Astrocyte of the cerebellum (primary cell): ENCODE results near the gene CTRL.
"Not testable (repeated sequence)": the region's sequence is repeated elsewhere in the genome, so short reads cannot be mapped to it uniquely, and the experiment has no call there.

Experiments used
- DNase-seq: peaks from one replicate; pipeline ENCODE4 v3.0.0-alpha.2; 2011; ENCODE audit warnings: low read depth
- H3K4me3 ChIP-seq: 2 replicates; pipeline ENCODE4 v1.5.1; 2011; ENCODE audit warnings: mild to moderate bottlenecking, low read depth, low read length, moderate library complexity
- in situ Hi-C: cut with HindIII; loops from 2 replicates; pipeline ENCODE4 v1.10.0; 2017; ENCODE audit warnings: low sequenced_read_pairs
- TF ChIP-seq, protein P1 (sequence below): IDR thresholded peaks from 2 replicates; pipeline ENCODE4 v1.5.1; 2012; ENCODE audit warnings: low read length, low read depth, moderate library complexity, mild to moderate bottlenecking; ENCODE audit errors: missing control alignments

CTRL gene

DNA sequence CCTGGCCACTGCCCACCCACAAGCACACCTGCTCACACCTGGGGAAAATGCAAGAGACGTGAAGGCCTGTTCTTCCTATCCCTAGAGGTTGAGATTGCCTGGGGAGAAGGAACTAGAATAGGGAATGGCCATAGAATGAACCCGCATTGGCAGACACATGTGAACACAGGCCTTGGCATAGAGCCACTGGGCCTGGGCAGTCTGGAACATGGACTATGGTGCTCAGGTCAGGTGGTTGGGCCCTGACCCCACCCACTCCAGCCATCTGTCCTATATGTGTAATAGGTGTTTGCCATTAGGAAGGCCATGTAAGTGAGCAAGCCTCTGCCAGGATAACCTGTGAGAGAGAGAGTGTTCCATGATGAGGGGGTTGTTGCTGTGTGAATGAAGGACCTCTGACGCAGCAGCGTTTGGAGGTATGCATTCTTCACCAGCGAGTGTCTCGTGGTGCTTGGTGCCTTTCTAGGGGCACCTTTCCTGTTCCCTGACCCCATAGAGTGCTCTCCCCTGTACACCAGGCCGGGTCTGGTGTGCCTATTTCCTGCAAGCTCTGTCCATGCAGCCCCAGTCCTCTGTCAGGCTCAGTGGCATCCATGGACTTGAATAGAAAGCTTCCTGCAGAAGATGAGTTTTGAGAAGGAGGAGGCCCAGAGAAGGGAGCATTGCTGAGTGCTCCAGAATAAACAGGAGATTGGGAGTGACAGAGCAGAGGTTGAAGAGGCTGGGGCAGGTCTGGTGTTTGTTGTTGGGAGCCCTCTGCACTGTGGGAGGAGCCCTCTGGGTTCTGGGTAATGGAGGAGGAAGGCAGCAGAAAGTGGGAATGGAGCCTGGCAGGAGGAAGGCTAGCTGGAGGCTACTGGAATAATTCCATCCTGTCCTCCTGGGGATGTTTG is 15.6 kb downstream of the CTRL start:
- DNase-seq: no peak
- H3K4me3 ChIP-seq: no peak overlapping the region
- in situ Hi-C loops: loop anchor here (25.0 kb wide), 1 partner anchor 96 kb away; the partner anchor contains the start of genes DDX28, DPEP2NB and DUS2
- TF ChIP-seq, protein P1, sequence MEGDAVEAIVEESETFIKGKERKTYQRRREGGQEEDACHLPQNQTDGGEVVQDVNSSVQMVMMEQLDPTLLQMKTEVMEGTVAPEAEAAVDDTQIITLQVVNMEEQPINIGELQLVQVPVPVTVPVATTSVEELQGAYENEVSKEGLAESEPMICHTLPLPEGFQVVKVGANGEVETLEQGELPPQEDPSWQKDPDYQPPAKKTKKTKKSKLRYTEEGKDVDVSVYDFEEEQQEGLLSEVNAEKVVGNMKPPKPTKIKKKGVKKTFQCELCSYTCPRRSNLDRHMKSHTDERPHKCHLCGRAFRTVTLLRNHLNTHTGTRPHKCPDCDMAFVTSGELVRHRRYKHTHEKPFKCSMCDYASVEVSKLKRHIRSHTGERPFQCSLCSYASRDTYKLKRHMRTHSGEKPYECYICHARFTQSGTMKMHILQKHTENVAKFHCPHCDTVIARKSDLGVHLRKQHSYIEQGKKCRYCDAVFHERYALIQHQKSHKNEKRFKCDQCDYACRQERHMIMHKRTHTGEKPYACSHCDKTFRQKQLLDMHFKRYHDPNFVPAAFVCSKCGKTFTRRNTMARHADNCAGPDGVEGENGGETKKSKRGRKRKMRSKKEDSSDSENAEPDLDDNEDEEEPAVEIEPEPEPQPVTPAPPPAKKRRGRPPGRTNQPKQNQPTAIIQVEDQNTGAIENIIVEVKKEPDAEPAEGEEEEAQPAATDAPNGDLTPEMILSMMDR: no peak

DNA sequence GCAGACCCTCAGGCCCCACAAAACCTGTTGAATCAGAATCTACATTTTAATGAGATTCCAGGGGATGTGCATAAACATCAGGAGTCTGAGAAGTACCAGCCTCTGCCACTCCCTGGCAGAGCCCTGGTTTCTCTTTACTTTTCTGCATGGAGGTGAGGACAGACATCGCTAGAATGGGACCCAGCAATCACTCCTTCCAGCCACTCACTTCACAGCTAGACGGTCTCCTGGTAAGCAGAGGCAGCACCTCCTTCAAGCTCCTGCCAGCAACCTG is 16.2 kb downstream of the CTRL start:
- in situ Hi-C loops: loop anchor here (25.0 kb wide), 1 partner anchor 97 kb away; the partner anchor contains the start of genes DDX28, DPEP2NB and DUS2
- H3K4me3 ChIP-seq, DNase-seq: not testable (repeated sequence)

DNA sequence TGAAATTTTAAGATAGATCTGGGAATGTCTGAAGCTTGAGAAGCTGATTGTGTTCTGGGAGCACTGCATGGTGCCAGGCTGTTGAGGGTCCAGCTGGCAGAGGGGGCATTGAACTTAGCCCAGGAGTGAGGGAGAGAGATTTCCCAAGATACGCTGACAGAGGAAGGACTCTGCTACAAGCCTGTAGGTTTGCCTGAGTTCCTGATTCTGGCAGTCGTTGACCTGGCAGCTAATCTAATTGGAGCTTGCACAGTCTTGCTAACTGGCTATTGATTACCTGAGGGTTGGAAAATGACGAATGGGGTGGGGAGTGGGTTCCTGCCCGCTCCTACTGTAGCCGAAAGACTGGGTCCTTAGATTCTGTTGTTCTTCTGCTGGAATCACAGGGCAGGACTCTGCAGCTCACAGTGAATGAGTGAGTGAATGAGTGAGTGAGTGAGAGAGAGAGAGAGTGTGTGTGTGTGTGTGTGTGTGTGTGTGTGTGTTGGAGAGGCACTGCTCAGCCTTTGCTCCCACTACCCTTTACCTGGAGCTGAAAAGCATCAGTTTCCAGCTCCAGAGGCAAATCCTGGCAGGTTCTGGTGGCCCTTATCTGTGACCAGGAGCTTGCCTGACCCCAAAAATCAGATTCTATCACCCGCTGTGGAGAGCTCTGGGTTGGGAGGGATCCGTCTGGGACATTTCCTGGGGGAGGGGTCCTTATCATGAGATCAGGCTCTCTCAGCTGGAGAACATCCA is 16.7 kb downstream of the CTRL start:
- no peak for DNase-seq
- TF ChIP-seq, protein P1: no peak
- in situ Hi-C loops: loop anchor here (5.0 to 25.0 kb wide), 2 partner anchors 93 to 97 kb away; partner anchors contain the start of genes DDX28, DPEP2NB and DUS2
- H3K4me3 ChIP-seq: no peak overlapping the region

DNA sequence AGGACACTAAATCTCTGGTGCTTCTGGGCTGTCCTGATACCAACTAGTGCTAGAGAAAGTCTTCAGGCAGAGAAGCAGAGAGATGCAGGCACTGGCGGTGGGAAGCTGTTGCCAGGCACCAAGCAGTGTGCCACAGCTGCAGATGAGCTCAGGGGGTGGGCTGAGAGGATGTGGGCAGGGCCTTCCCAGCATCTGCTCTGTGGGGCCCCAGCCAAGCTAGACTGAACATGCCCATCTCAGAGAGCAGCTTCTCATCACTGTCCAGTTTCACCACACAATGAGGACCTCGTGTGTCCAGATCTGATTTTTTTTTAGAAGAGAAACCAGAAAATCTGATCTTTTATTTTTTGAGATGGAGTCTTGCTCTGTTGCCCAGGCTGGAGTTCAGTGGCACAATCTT is 21.5 kb downstream of the CTRL start:
- in situ Hi-C loops: loop anchor here (5.0 to 25.0 kb wide), 2 partner anchors 88 to 102 kb away; partner anchors contain the start of genes DDX28, DPEP2NB and DUS2
- DNase-seq: no peak
- H3K4me3 ChIP-seq: no peak overlapping the region
- TF ChIP-seq, protein P1: no peak

DNA sequence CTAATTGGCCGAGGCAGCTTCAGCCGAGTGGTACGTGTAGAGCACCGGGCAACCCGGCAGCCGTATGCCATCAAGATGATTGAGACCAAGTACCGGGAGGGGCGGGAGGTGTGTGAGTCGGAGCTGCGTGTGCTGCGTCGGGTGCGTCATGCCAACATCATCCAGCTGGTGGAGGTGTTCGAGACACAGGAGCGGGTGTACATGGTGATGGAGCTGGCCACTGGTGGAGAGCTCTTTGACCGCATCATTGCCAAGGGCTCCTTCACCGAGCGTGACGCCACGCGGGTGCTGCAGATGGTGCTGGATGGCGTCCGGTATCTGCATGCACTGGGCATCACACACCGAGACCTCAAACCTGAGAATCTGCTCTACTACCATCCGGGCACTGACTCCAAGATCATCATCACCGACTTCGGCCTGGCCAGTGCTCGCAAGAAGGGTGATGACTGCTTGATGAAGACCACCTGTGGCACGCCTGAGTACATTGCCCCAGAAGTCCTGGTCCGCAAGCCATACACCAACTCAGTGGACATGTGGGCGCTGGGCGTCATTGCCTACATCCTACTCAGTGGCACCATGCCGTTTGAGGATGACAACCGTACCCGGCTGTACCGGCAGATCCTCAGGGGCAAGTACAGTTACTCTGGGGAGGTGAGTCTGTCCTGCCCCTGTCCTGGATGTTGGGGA is 22.5 kb downstream of the CTRL start:
- TF ChIP-seq, protein P1: no peak
- in situ Hi-C loops: loop anchor here (25.0 kb wide), 1 partner anchor 103 kb away; the partner anchor contains the start of genes DDX28, DPEP2NB and DUS2
- no peak overlapping the region for H3K4me3 ChIP-seq
- no peak for DNase-seq

DNA sequence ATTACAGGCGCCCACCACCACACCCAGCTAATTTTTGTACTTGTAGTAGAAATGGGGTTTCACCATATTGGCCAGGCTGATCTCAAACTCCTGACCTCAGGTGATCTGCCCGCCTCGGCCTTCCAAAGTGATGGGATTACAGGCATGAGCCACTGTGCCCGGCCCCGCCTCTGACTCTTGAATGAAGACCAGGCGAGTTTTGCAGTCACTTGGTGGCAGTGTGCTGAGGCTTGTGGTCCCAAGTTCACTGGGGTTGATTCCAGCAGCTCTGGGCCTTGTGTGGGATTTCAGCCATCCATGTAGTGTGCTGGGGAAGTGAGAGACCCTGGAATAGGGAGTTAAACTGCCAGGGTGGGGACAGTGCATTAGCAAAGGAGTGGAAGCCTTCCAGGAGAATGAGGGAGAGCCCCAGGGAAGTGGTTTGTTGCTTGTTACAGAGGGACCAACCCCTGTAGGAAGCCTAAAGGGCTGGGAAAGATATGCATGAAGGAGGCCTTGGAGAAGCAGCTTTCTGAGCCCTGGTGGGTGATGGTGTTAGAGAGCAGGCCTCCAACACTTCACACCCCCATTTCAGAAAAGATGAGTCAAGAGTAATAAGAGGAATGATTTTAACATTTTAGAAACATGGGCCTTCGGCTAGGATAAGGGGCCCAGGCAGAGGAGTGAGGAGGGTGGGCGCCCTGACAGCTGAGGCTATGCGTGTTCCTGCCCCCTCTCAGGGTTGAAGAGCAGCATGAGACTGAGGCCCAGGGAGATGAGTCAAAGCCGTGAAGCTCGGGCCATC is 24.1 kb downstream of the CTRL start:
- H3K4me3 ChIP-seq: no peak overlapping the region
- DNase-seq: no peak
- TF ChIP-seq, protein P1: no peak
- in situ Hi-C loops: loop anchor here (25.0 kb wide), 1 partner anchor 105 kb away; the partner anchor contains the start of genes DDX28, DPEP2NB and DUS2
